KMS-11 (cell line): ENCODE measurements around the gene ZNF423.

Experiments used
- H2AFZ ChIP-seq: fragments of 200-600 bp; sonication (generic); 2 replicates; pipeline ENCODE4 v1.6.1; 2016; ENCODE audit warnings: antibody characterized with exemption, mixed run types, low read depth
- H3K27ac ChIP-seq: fragments of 200-600 bp; sonication (generic); 2 replicates; pipeline ENCODE4 v1.6.1; 2016; ENCODE audit warnings: mild to moderate bottlenecking, mixed run types
- H3K27me3 ChIP-seq: fragments of 200-600 bp; sonication (generic); 2 replicates; pipeline ENCODE4 v1.6.1; 2017; ENCODE audit warnings: mild to moderate bottlenecking, low read depth, mixed run types, moderate library complexity; ENCODE audit not compliant: insufficient read depth
- H3K36me3 ChIP-seq: fragments of 200-600 bp; sonication (generic); 2 replicates; pipeline ENCODE4 v1.6.1; 2017; ENCODE audit warnings: mild to moderate bottlenecking, mixed run types; ENCODE audit not compliant: insufficient read depth
- H3K4me1 ChIP-seq: fragments of 200-600 bp; sonication (generic); 2 replicates; pipeline ENCODE4 v1.6.1; 2016; ENCODE audit warnings: mild to moderate bottlenecking, low read depth, mixed run types; ENCODE audit not compliant: poor library complexity, severe bottlenecking
- H3K4me2 ChIP-seq: fragments of 200-600 bp; sonication (generic); 2 replicates; pipeline ENCODE4 v1.7.0; 2016; ENCODE audit warnings: mild to moderate bottlenecking, mixed run types
- H3K4me3 ChIP-seq: fragments of 200-600 bp; sonication (generic); IDR thresholded peaks from 2 replicates; pipeline ENCODE4 v1.6.1; 2017; ENCODE audit warnings: low read depth, low read length, mixed read lengths; ENCODE audit not compliant: insufficient read depth
- H3K79me2 ChIP-seq: fragments of 200-600 bp; sonication (generic); 2 replicates; pipeline ENCODE4 v1.6.1; 2016; ENCODE audit warnings: low read depth, mixed run types; ENCODE audit not compliant: insufficient read depth
- H3K9ac ChIP-seq: fragments of 200-600 bp; sonication (generic); 2 replicates; pipeline ENCODE4 v1.6.1; 2016; ENCODE audit warnings: mild to moderate bottlenecking, mixed run types
- H4K20me1 ChIP-seq: fragments of 200-600 bp; sonication (generic); 2 replicates; pipeline ENCODE4 v1.6.1; 2016; ENCODE audit warnings: mild to moderate bottlenecking, mixed run types; ENCODE audit not compliant: insufficient read depth
- TF ChIP-seq, protein P1 (sequence below): fragments of 200-600 bp; sonication (generic); conservative IDR thresholded peaks from 2 replicates; pipeline ENCODE4 v1.6.1; 2017; ENCODE audit warnings: low read depth, mild to moderate bottlenecking, antibody characterized with exemption, low read length, moderate library complexity, mixed read lengths

The ZNF423 gene

DNA sequence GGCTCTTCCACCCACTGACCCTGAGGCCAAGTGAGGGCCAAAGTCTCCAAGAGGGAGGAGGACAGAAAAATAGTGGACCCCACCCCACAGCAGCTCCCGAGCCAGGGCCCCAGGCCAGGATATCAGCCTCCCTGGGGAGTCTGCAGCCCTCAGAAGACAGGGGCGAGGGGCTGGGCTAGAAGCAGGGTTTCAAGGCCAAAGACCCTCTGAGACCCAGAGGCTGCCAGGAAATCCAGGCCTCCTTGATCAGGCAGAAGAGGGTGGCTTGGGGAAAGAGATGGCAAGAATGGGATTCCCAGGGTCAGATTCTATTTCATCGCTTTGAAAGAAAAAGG is 156.1 kb downstream of the ZNF423 start:
- Histone ChIP-seq H2AFZ (no peak overlapping the region), H3K27me3 (peaks cover 2% of the 10 kb centered on the region; the same call in 1 of the 2 replicates), H4K20me1 (no peaks in the 10 kb centered on the region), H3K4me1 (no peaks in the 10 kb centered on the region), H3K4me3 (no peak overlapping the region), H3K36me3 (no peaks in the 10 kb centered on the region), H3K4me2 (no peak overlapping the region), H3K79me2 (no peaks in the 10 kb centered on the region), H3K9ac (no peak overlapping the region), H3K27ac (no peak overlapping the region)
- TF ChIP-seq, protein P1, sequence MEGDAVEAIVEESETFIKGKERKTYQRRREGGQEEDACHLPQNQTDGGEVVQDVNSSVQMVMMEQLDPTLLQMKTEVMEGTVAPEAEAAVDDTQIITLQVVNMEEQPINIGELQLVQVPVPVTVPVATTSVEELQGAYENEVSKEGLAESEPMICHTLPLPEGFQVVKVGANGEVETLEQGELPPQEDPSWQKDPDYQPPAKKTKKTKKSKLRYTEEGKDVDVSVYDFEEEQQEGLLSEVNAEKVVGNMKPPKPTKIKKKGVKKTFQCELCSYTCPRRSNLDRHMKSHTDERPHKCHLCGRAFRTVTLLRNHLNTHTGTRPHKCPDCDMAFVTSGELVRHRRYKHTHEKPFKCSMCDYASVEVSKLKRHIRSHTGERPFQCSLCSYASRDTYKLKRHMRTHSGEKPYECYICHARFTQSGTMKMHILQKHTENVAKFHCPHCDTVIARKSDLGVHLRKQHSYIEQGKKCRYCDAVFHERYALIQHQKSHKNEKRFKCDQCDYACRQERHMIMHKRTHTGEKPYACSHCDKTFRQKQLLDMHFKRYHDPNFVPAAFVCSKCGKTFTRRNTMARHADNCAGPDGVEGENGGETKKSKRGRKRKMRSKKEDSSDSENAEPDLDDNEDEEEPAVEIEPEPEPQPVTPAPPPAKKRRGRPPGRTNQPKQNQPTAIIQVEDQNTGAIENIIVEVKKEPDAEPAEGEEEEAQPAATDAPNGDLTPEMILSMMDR = no peak

DNA sequence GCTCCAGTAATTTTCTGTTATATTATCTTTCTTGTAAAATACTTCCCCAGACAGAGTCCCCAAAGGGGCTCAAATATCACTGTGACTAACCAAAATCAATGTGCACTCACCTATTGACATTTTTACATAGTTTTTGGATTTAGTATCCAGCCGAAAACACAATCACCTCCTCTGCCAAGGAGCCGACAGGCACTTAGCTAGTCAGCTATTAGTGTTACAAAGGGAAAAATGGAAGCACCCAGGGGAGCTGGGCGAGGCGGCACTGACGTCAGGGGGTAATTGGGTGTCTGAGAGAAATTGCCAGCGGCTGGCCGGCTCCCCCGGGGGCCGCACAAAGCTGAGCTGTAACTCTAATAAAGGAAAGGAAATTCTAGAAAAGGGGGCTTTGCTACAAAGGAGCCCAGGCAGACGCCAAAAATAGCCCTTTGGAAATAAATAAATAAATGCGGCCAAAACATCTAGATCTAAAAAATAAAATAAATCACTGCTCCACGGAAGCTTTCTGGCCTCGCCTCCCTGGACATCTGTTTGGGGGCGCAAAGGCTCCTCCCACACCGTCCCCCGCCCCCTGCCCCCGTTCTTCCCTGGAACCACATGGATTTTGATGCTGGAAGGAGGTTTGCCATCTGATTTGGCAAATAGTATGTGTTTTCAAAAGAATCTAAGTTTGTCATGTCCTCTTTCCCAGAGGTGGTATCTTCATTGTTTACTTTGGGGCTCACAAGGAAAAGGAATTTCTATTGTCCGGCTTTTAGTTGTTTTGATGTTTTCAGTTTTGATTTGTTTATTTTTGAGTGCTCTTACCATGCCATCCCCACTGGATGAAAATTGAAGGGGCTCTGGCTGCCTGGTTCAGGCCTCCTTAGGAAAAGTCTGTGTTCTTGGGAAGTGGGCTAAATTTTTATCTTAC is 156.7 kb downstream of the ZNF423 start:
- Histone ChIP-seq H3K4me1 (no peaks in the 10 kb centered on the region), H3K36me3 (no peaks in the 10 kb centered on the region), H2AFZ (no peak overlapping the region), H4K20me1 (no peaks in the 10 kb centered on the region), H3K4me3 (no peak overlapping the region), H3K79me2 (no peaks in the 10 kb centered on the region), H3K27ac (no peak overlapping the region), H3K9ac (no peak overlapping the region), H3K27me3 (peaks cover 2% of the 10 kb centered on the region; the same call in 1 of the 2 replicates), H3K4me2 (no peak overlapping the region)
- TF ChIP-seq, protein P1 = no peak

- Histone ChIP-seq H2AFZ (no peak overlapping the region), H3K4me3 (no peak overlapping the region), H3K4me1 (no peaks in the 10 kb centered on the region), H3K79me2 (no peaks in the 10 kb centered on the region), H3K36me3 (no peaks in the 10 kb centered on the region), H3K27ac (no peak overlapping the region), H3K9ac (no peak overlapping the region), H3K4me2 (no peak overlapping the region), H3K27me3 (peaks cover 2% of the 10 kb centered on the region; the same call in 1 of the 2 replicates), H4K20me1 (no peaks in the 10 kb centered on the region)
- TF ChIP-seq, protein P1 = no peak
Measured at GRCh38 chr16:49698453-49698815, 157.5 kb downstream of the ZNF423 start.

DNA sequence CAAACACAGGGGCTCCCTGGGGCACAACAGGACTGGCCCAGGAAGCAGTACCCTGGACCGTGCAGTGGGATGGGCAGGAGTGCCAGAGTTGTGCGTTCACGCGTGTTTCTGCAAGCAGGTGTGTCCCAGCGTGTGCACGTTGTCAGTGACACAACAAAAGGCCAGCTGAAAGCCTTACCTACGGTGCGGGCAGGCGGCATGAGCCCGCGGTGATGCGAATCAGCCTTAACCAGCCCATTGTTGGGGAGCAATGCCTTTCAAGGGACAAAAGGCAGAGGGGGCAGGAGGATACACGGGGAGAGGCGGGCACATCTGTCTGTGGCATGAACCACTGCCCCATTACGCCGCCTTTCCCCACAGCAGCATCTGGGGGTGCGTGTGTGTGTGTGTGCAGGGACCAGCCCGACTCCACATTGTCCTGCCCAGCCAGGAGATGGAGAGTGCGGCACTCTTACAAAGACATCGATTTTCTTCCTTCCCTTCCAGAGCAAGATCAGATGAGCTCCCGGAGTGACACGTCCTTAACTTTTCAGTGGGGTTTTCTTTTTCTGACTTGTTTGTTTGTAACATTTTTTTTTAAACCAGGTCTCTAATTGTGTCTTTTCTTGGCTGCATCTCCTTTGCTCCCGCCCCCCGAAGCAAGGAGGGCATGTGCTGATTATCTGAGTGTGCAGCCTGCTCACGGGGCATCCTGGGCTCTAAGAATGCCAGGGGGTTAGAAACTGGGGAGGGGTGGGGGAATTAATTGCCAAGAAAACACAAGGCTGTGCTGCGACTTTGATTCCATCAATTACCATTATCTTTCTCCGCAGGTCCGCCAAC is 158.1 kb downstream of the ZNF423 start:
- no peak overlapping the region for H3K4me3 ChIP-seq
- H3K9ac ChIP-seq = no peak overlapping the region
- H3K79me2 ChIP-seq = no peaks in the 10 kb centered on the region

More for the DNA sequence above, 158.1 kb downstream of the ZNF423 start:
- Histone ChIP-seq H2AFZ (no peak overlapping the region), H4K20me1 (no peaks in the 10 kb centered on the region), H3K4me1 (no peaks in the 10 kb centered on the region), H3K27ac (no peak overlapping the region), H3K36me3 (no peaks in the 10 kb centered on the region), H3K4me2 (no peak overlapping the region), H3K27me3 (peaks cover 2% of the 10 kb centered on the region; the same call in 1 of the 2 replicates)
- TF ChIP-seq, protein P1 = no peak
